K562 (cell line): ENCODE results near the gene TGM3. TPM values are rescaled to one million over a fixed set of nuclear protein-coding genes. Genes with fewer than 3 reads are reported as not detected.

Source experiments
- ATAC-seq: fragments of 200-7000 bp; cut with Tn5 transposase; 3 replicates; pipeline ENCODE4 v1.9.1; 2020; ENCODE audit warnings: moderate library complexity
- BruUV-seq: library from RNA; stranded (reverse); fragments of 400-500 nt; replicated peaks from 2 replicates; lab custom pipeline; 2021; lab: Mats Ljungman, UMichigan
- CTCF ChIA-PET: fragments of 300-600 bp; formaldehyde crosslinking; extraction: SDS; loops from one replicate; lab custom pipeline; 2021; ENCODE audit warnings: low intra/inter-chr PET ratio; lab: Yijun Ruan, JAX
- POLR2A ChIA-PET: fragments of 300-600, 350-650 bp; sonication (Branson Sonifier 250); formaldehyde crosslinking; extraction: SDS; loops from one replicate; lab custom pipeline; 2021; ENCODE audit warnings: antibody characterized with exemption, inconsistent platforms; lab: Yijun Ruan, JAX
- DNase-seq, 4 experiments: peaks; one replicate each; pipeline versions ENCODE4 v3.0.0 to v3.0.0-alpha.2; 2011 to 2018; ENCODE audit warnings: low spot score in 3 of 4, mixed read lengths in 3 of 4; ENCODE audit errors: extremely low read depth in 1 of 4
- FAIRE-seq: peaks from 2 replicates; lab custom pipeline; 2011; peaks lifted over from hg19 to GRCh38; lab: Jason Lieb, UNC
- H2AFZ ChIP-seq: 2 replicates; pipeline ENCODE4 v1.6.0; 2011; ENCODE audit warnings: low read depth, low read length, control low read depth, inconsistent platforms
- H3K27ac ChIP-seq: fragments of 200-600 bp; 3 replicates; pipeline ENCODE4 v1.8.0; 2011; ENCODE audit warnings: low read depth, mild to moderate bottlenecking, control low read depth, inconsistent platforms, low read length, moderate library complexity, mixed read lengths; ENCODE audit errors: extremely low read depth
- H3K27me3 ChIP-seq, 2 experiments: fragments of 300-600 bp in 1 of 2; 2 replicates in 1 of 2; 3 replicates in 1 of 2; pipeline versions ENCODE4 v1.6.0 to v1.8.0; 2011; ENCODE audit warnings: inconsistent platforms in 2 of 2, low read length in 2 of 2, mild to moderate bottlenecking in 1 of 2, mixed read lengths in 1 of 2, moderate library complexity in 1 of 2; ENCODE audit not compliant: control insufficient read depth in 2 of 2, insufficient read depth in 2 of 2
- H3K36me3 ChIP-seq: fragments of 300-600 bp; 3 replicates; pipeline ENCODE4 v1.8.0; 2011; ENCODE audit warnings: mild to moderate bottlenecking, low read length, inconsistent platforms; ENCODE audit not compliant: control insufficient read depth, insufficient read depth
- H3K4me1 ChIP-seq, 2 experiments: fragments of 200-600 bp in 1 of 2; replicated peaks in 1 of 2; 2 replicates in 1 of 2; 3 replicates in 1 of 2; pipeline versions ENCODE4 v1.5.1 to v1.8.0; 2011; ENCODE audit warnings: inconsistent platforms in 2 of 2, low read length in 2 of 2, mild to moderate bottlenecking in 1 of 2, mixed read lengths in 1 of 2, moderate library complexity in 1 of 2; ENCODE audit not compliant: control insufficient read depth in 2 of 2, insufficient read depth in 2 of 2
- H3K4me2 ChIP-seq: 2 replicates; pipeline ENCODE4 v1.6.1; 2011; ENCODE audit warnings: low read length, control low read depth, inconsistent platforms, mixed read lengths; ENCODE audit not compliant: insufficient read depth
- H3K4me3 ChIP-seq: fragments of 200-600 bp; sonication (generic), shearing (Covaris generic); 2 replicates; pipeline ENCODE4 v1.5.1; 2016; ENCODE audit warnings: control low read depth, inconsistent platforms
- H3K79me2 ChIP-seq: fragments of 200-600 bp; 3 replicates; pipeline ENCODE4 v1.8.0; 2011; ENCODE audit warnings: low read length, inconsistent platforms; ENCODE audit not compliant: control insufficient read depth, insufficient read depth
- H3K9ac ChIP-seq, 2 experiments: 2 replicates each; pipeline versions ENCODE4 v1.6.0 to v1.6.1; 2011; ENCODE audit warnings: low read depth in 2 of 2, low read length in 2 of 2, control low read depth in 1 of 2, inconsistent platforms in 1 of 2, mild to moderate bottlenecking in 1 of 2, mixed read lengths in 1 of 2; ENCODE audit not compliant: insufficient read depth in 1 of 2
- H3K9me1 ChIP-seq: one replicate; pipeline ENCODE4 v1.6.0; 2011; ENCODE audit warnings: inconsistent platforms, mild to moderate bottlenecking, low read length, moderate library complexity; ENCODE audit not compliant: control insufficient read depth, insufficient read depth
- H3K9me3 ChIP-seq: replicated peaks from 2 replicates; pipeline ENCODE4 v1.5.1; 2011; ENCODE audit warnings: low read depth, low read length, inconsistent platforms; ENCODE audit not compliant: control insufficient read depth, insufficient read depth
- H4K20me1 ChIP-seq: replicated peaks from 2 replicates; pipeline ENCODE4 v1.6.1; 2011; ENCODE audit warnings: low read length, inconsistent platforms, mixed read lengths; ENCODE audit not compliant: control insufficient read depth, insufficient read depth
- MAFG ChIP-seq: fragments of 450-650 bp; conservative IDR thresholded peaks from 2 replicates; pipeline ENCODE4 v1.6.1; 2016; ENCODE audit warnings: missing genetic modification characterization, missing compliant biosample characterization
- STAT6 ChIP-seq: sonication (generic); formaldehyde crosslinking; IDR thresholded peaks from 2 replicates; pipeline ENCODE4 v1.8.1; 2023; ENCODE audit warnings: mild to moderate bottlenecking, missing genetic modification reagents
- WGBS: fragments of 100-300 bp; shearing (Covaris generic); methylation state at CpG from one replicate; pipeline ENCODE4 v1.1.6; 2016; ENCODE audit warnings: low coverage, mixed read lengths; ENCODE audit not compliant: insufficient coverage; ENCODE audit errors: missing lambda C conversion rate; 5-methylcytosine and 5-hydroxymethylcytosine counted together
- in situ Hi-C: fragments of 300-500 bp; cut with MboI; formaldehyde crosslinking; loops from 4 replicates; pipeline ENCODE4 v1.15.0; 2018; ENCODE audit warnings: inconsistent platforms, mixed read lengths
- intact Hi-C: fragments of 100-400 bp; cut with micrococcal nuclease; formaldehyde crosslinking; loops from 2 replicates; pipeline ENCODE4 v1.14.2; 2022
- polyA plus RNA-seq, 8 experiments: library from polyadenylated mRNA; depleted of rRNA in 4 of 8; stranded (reverse) in 5 of 8; unstranded in 3 of 8; fragments of >200 nt; fragmentation: Nextera tagmentation in 2 of 8; fragmentation: Illumina TruSeq in 1 of 8; extraction: Ambion mirVana in 2 of 8; extraction: Trizol in 1 of 8; gene quantifications; 2 replicates each; pipeline versions ENCODE4 v1.2.1 to v1.2.3, GENCODE V29; 2011 to 2014; ENCODE audit warnings: inconsistent platforms in 1 of 8, missing spikeins in 1 of 8
- total RNA-seq, 7 experiments: library from RNA; depleted of rRNA in 6 of 7; stranded (reverse); fragments of >200 nt in 6 of 7; fragmentation: Illumina TruSeq in 2 of 7; extraction: Trizol in 2 of 7; gene quantifications; 2 replicates each; pipeline versions ENCODE4 v1.2.1 to v1.2.3, GENCODE V29; 2011 to 2021; ENCODE audit warnings: low replicate concordance in 1 of 7

The TGM3 gene
- total and polyA plus RNA-seq, 9 of the 15 experiments (the other 6 are each of a cell fraction or from before 2014, with no cell fraction given), result not detected

DNA sequence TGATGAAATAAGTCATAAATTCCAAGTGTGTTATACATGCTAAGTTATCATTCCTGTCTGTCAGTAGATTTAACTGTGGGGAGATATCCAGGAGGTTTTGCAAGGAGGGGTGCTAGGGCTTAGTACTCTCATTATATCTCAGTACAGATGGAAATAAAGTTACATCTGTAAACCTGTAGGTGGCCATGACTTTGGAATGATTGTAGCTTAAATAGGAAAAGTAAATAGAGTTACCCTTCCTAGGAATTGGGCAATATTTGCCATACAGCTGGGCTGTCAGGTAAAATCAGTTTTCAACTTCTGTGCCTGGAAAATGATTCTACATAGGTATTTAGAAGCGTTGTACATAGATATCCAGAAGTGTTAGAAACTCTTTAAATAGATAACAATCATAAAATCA, 19.8 kb upstream of the TGM3 start:
- ATAC-seq (no peak), FAIRE-seq (no peak), DNase-seq (no peak)
- in situ Hi-C loops (no loop called here), intact Hi-C loops (no loop called here)
- ChIA-PET CTCF (no interaction called here), POLR2A (no interaction called here)
- Histone ChIP-seq H3K36me3 (no peaks in the 10 kb centered on the region), H3K9me3 (no peaks in the 10 kb centered on the region), H3K4me3 (no peak overlapping the region), H3K79me2 (no peaks in the 10 kb centered on the region), H3K4me1 (no peaks in the 10 kb centered on the region), H3K9ac (no peak overlapping the region), H3K27me3 (peaks cover 2 to 20% of the 10 kb centered on the region in 2 experiments; a peak in 3 of 5 replicates), H3K9me1 (no peaks in the 10 kb centered on the region), H3K4me2 (no peak overlapping the region), H3K27ac (no peak overlapping the region), H4K20me1 (no peaks in the 10 kb centered on the region), H2AFZ (no peak overlapping the region)
- WGBS, result 0% methylated on average over 1 of the region's 1 CpG
- BruUV-seq, result no TSS peak
- no peak for TF ChIP-seq STAT6 (CRISPR knock-in tag)
- no peak for TF ChIP-seq MAFG (tag)
